ENCODE results near the gene NUP214.

DNA sequence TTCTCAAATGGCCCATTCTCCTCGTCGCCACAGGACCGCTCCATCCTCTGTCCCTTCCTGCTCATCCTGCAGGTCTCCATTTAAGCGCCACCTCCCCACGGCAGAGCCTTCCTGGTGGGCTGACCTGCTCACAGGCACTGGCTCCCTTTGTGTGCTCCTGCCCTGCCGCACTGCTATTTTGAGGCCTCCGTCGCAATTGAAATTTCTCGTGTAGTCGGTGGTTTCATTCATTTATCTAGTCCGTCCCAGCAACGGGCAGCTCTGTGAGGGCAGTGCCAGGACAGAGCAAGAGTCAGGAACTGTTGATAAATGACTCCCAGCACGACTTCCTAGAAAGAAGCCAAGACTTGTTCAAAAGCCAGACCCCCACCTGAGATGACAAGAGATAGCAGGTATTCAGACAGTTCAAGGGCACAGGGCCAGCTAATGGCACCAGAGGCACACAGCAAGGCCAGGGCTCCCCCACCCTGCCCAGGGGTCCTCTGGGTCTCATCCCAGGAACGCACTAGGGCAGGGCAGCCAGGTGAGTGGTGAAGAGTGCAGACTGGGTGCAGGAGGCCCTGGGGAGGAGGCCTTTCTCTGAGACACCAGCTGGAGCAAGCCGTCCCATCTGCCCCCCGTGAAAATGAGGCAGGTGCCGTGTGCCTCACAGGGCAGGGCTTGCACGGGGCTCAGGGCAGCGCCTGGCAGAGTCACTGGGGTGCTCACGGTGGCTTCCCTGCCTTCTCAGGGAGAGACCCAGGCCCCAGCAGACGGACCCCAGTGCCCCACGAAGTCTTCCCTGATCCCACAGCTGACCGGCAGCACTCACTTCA lies 114.0 kb downstream of the NUP214 start:
- TF ChIP-seq SUZ12 (IDR thresholded peaks at IDR 0.05), result no peak
- TF ChIP-seq SP1 (IDR thresholded peaks at IDR 0.05), result no peak
- no peak for TF ChIP-seq CTBP1 (IDR thresholded peaks at IDR 0.05; ENCODE audit: borderline replicate concordance)
- no peak for TF ChIP-seq NFRKB (IDR thresholded peaks at IDR 0.05)
- no peak for TF ChIP-seq ELF4 (IDR thresholded peaks at IDR 0.05)
- no peak for TF ChIP-seq ARNT (IDR thresholded peaks at IDR 0.05)
- TF ChIP-seq LEF1 (IDR thresholded peaks at IDR 0.05; ENCODE audit: borderline replicate concordance), result no peak
- no peak for TF ChIP-seq ZNF384 (IDR thresholded peaks at IDR 0.05)
- TF ChIP-seq HDGF (IDR thresholded peaks at IDR 0.05; ENCODE audit: borderline replicate concordance), result no peak
